ENCODE measurements around the gene PTPRM. TPM values are rescaled to one million over a fixed set of nuclear protein-coding genes. Genes with fewer than 3 reads are reported as not detected.

PTPRM gene
- total and polyA plus RNA-seq, 2 of the 4 experiments (the other 2 are of a cell fraction), result 28.3 to 51.2 TPM

GRCh38 chr18:7711495-7711894 lies 144.4 kb downstream of the PTPRM start:
- H2BK15ac ChIP-seq (ENCODE audit: low read depth, low read length), result no peak overlapping the region
- no peaks in the 10 kb centered on the region for H4K20me1 ChIP-seq (ENCODE audit: insufficient read depth, low read length)
- no peak overlapping the region for H2AK5ac ChIP-seq (ENCODE audit: low read depth, low read length)
- no peak overlapping the region for H2BK5ac ChIP-seq (ENCODE audit: low read depth, low read length, poor library complexity, severe bottlenecking)
- no peak overlapping the region for H2BK120ac ChIP-seq (ENCODE audit: low read depth, low read length)
- H3K4me1 ChIP-seq (ENCODE audit: control insufficient read depth, insufficient read depth, low read length), result no peaks in the 10 kb centered on the region
- no peak for DNase-seq
- H3K4ac ChIP-seq (ENCODE audit: low read depth, low read length), result no peak overlapping the region
- H3K14ac ChIP-seq (replicated peaks; ENCODE audit: low read depth, low read length), result no peak overlapping the region
- H2AK9ac ChIP-seq (replicated peaks; ENCODE audit: low read depth, low read length, poor library complexity), result no peak overlapping the region
- H3K4me3 ChIP-seq (ENCODE audit: insufficient read depth, low read depth, low read length), result no peak overlapping the region
- H3K56ac ChIP-seq (ENCODE audit: extremely low read depth, insufficient read depth, low read length), result no peak overlapping the region
- intact Hi-C loops (cut with micrococcal nuclease) (no loop called here), dilution Hi-C loops (cut with HindIII; ENCODE audit: low sequenced_read_pairs, unreplicated experiment) (no loop called here), in situ Hi-C loops (cut with MboI; ENCODE audit: low sequenced_read_pairs) (no loop called here)
- H3K4me2 ChIP-seq (ENCODE audit: low read depth, low read length), result no peak overlapping the region
- H3K36me3 ChIP-seq (ENCODE audit: control insufficient read depth, insufficient read depth, low read length), result no peaks in the 10 kb centered on the region
- H3K27me3 ChIP-seq (ENCODE audit: control insufficient read depth, insufficient read depth, low read length), result no peaks in the 10 kb centered on the region
- no peak overlapping the region for H4K91ac ChIP-seq (ENCODE audit: insufficient read depth, low read depth, low read length)
- BruUV-seq (replicated peaks), result no TSS peak
- no peak overlapping the region for H4K8ac ChIP-seq (ENCODE audit: low read depth in 2 of 2, low read length in 2 of 2)
- no peaks in the 10 kb centered on the region for H3K9me1 ChIP-seq (ENCODE audit: insufficient read depth, low read length)
- no peak overlapping the region for H3K23ac ChIP-seq (ENCODE audit: low read depth, low read length)
- no peak overlapping the region for H4K5ac ChIP-seq (ENCODE audit: low read depth, low read length)
- WGBS, 2 experiments (ENCODE audit: extremely low coverage in 2 of 2, insufficient read length in 1 of 2), result no CpG with 5 or more reads among the region's 2 CpGs
- no peak overlapping the region for H3K18ac ChIP-seq (ENCODE audit: low read depth, low read length)
- H3K9ac ChIP-seq (ENCODE audit: low read depth, low read length), result no peak overlapping the region
- no peaks in the 10 kb centered on the region; the same call in 1 of the 2 replicates for H3K9me3 ChIP-seq (ENCODE audit: control insufficient read depth, insufficient read depth, low read length)
- H3K27ac ChIP-seq (ENCODE audit: insufficient read depth, low read length), result no peak overlapping the region
- CTCF ChIA-PET, result no interaction called here
- TF ChIP-seq ELK1 (IDR thresholded peaks at IDR 0.05; ENCODE audit: borderline replicate concordance, low read depth, low read length) (no peak), CHD1 (IDR thresholded peaks at IDR 0.05; ENCODE audit: low read depth, low read length) (no peak), CEBPB (IDR thresholded peaks at IDR 0.05; ENCODE audit: low read depth, low read length) (no peak), BHLHE40 (IDR thresholded peaks at IDR 0.05; ENCODE audit: low read depth, low read length) (no peak), FOS (IDR thresholded peaks at IDR 0.05; ENCODE audit: low read depth, low read length) (no peak), RAD21 (IDR thresholded peaks at IDR 0.05; ENCODE audit: low read length) (no peak), MAFK (IDR thresholded peaks at IDR 0.05; ENCODE audit: low read depth, low read length) (no peak), SMC3 (IDR thresholded peaks at IDR 0.05; ENCODE audit: low read depth, low read length) (no peak), MAZ (IDR thresholded peaks at IDR 0.05; ENCODE audit: borderline replicate concordance, low read depth, low read length) (no peak), NFE2L2 (IDR thresholded peaks at IDR 0.05; ENCODE audit: low read depth, low read length) (no peak), MXI1 (IDR thresholded peaks at IDR 0.05; ENCODE audit: borderline replicate concordance, low read depth, low read length) (no peak), RCOR1 (IDR thresholded peaks at IDR 0.05; ENCODE audit: insufficient replicate concordance, low read length) (no peak), POLR2A (IDR thresholded peaks at IDR 0.05; ENCODE audit: low read depth, low read length) (no peak), RFX5 (IDR thresholded peaks at IDR 0.05; ENCODE audit: low read depth, low read length) (no peak)
- TF ChIP-seq, protein P1, sequence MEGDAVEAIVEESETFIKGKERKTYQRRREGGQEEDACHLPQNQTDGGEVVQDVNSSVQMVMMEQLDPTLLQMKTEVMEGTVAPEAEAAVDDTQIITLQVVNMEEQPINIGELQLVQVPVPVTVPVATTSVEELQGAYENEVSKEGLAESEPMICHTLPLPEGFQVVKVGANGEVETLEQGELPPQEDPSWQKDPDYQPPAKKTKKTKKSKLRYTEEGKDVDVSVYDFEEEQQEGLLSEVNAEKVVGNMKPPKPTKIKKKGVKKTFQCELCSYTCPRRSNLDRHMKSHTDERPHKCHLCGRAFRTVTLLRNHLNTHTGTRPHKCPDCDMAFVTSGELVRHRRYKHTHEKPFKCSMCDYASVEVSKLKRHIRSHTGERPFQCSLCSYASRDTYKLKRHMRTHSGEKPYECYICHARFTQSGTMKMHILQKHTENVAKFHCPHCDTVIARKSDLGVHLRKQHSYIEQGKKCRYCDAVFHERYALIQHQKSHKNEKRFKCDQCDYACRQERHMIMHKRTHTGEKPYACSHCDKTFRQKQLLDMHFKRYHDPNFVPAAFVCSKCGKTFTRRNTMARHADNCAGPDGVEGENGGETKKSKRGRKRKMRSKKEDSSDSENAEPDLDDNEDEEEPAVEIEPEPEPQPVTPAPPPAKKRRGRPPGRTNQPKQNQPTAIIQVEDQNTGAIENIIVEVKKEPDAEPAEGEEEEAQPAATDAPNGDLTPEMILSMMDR (conservative IDR thresholded peaks at IDR 0.05; ENCODE audit: low read depth, low read length), result no peak
- TF ChIP-seq, protein P2, sequence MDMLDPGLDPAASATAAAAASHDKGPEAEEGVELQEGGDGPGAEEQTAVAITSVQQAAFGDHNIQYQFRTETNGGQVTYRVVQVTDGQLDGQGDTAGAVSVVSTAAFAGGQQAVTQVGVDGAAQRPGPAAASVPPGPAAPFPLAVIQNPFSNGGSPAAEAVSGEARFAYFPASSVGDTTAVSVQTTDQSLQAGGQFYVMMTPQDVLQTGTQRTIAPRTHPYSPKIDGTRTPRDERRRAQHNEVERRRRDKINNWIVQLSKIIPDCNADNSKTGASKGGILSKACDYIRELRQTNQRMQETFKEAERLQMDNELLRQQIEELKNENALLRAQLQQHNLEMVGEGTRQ (IDR thresholded peaks at IDR 0.05; ENCODE audit: low read depth, low read length), result no peak
- no peak overlapping the region for H2AFZ ChIP-seq (replicated peaks; ENCODE audit: low read length, poor library complexity)
- H2BK20ac ChIP-seq (ENCODE audit: low read depth, low read length), result no peak overlapping the region
- no peaks in the 10 kb centered on the region for H3K79me1 ChIP-seq (ENCODE audit: low read depth in 1 of 2, low read length in 2 of 2)
- ATAC-seq (ENCODE audit: low read depth), result no peak
- POLR2A ChIA-PET (ENCODE audit: unreplicated experiment), result no interaction called here
